GM12891 (cell line): ENCODE measurements around the gene APBA3.
"Not testable (repeated sequence)": the region's sequence is repeated elsewhere in the genome, so short reads cannot be mapped to it uniquely, and the experiment has no call there.

Experiments used
- PAX5 ChIP-seq: IDR thresholded peaks from 2 replicates; pipeline ENCODE4 v1.6.1; 2011; ENCODE audit warnings: low read length, moderate library complexity, mild to moderate bottlenecking; ENCODE audit not compliant: insufficient read depth, severe bottlenecking
- POLR2A ChIP-seq: IDR thresholded peaks from 2 replicates; pipeline ENCODE4 v1.6.1; 2011; ENCODE audit warnings: low read depth, low read length, control low read depth
- POLR2AphosphoS5 ChIP-seq: IDR thresholded peaks from 2 replicates; pipeline ENCODE4 v1.6.1; 2011; ENCODE audit warnings: low read depth, low read length, control low read depth
- POU2F2 ChIP-seq: IDR thresholded peaks from 2 replicates; pipeline ENCODE4 v1.6.1; 2011; ENCODE audit warnings: low read depth, mild to moderate bottlenecking, control low read depth, low read length, moderate library complexity
- SPI1 ChIP-seq: IDR thresholded peaks from 2 replicates; pipeline ENCODE4 v1.6.1; 2011; ENCODE audit warnings: low read depth, low read length, control low read depth
- TAF1 ChIP-seq: IDR thresholded peaks from 2 replicates; pipeline ENCODE4 v1.6.1; 2011; ENCODE audit warnings: low read depth, low read length, control low read depth

- not testable (repeated sequence) for TF ChIP-seq TAF1, SPI1, POLR2A, POLR2AphosphoS5, POU2F2, PAX5
Measured at GRCh38 chr19:3757705-3758104, 3.8 kb downstream of the APBA3 start.
